HepG2 (cell line): Measurements from ENCODE around the gene MCRIP2. TPM values are rescaled to one million over a fixed set of nuclear protein-coding genes. Genes with fewer than 3 reads are reported as not detected.

Source experiments
- AKNA ChIP-seq: sonication (generic); formaldehyde crosslinking; IDR thresholded peaks from 2 replicates; pipeline ENCODE4 v1.4.0; 2020; ENCODE audit warnings: missing genetic modification reagents, borderline replicate concordance
- KDM5A ChIP-seq: fragments of 200-600 bp; sonication (generic); IDR thresholded peaks from 2 replicates; pipeline ENCODE4 v1.7.0; 2018; ENCODE audit warnings: antibody characterized with exemption, mild to moderate bottlenecking, low read length, borderline replicate concordance
- MAF1 ChIP-seq: sonication (generic); formaldehyde crosslinking; IDR thresholded peaks from 2 replicates; pipeline ENCODE4 v1.5.0; 2020; ENCODE audit warnings: missing genetic modification reagents, borderline replicate concordance
- MEIS1 ChIP-seq: sonication (generic); formaldehyde crosslinking; IDR thresholded peaks from 2 replicates; pipeline ENCODE4 v1.9.0; 2021; ENCODE audit warnings: mild to moderate bottlenecking, missing genetic modification reagents, moderate library complexity, borderline replicate concordance
- PAX8 ChIP-seq: sonication (generic); formaldehyde crosslinking; IDR thresholded peaks from 2 replicates; pipeline ENCODE4 v1.8.0; 2022; ENCODE audit warnings: mild to moderate bottlenecking, missing genetic modification reagents, borderline replicate concordance
- SMARCC2 ChIP-seq: fragments of 450-650 bp; IDR thresholded peaks from 2 replicates; pipeline ENCODE4 v1.6.1; 2017; ENCODE audit warnings: antibody characterized with exemption, mild to moderate bottlenecking
- SPEN ChIP-seq: sonication (generic); formaldehyde crosslinking; IDR thresholded peaks from 2 replicates; pipeline ENCODE4 v1.5.1; 2020; ENCODE audit warnings: low read depth, mild to moderate bottlenecking, missing genetic modification reagents
- XRCC5 ChIP-seq: fragments of 200-400 bp; formaldehyde crosslinking; optimal IDR thresholded peaks from 2 replicates; pipeline ENCODE3; 2017; ENCODE audit warnings: mild to moderate bottlenecking, low read length
- ZBTB7A ChIP-seq: sonication (generic); formaldehyde crosslinking; IDR thresholded peaks from 2 replicates; pipeline ENCODE4 v1.8.0; 2022; ENCODE audit warnings: mild to moderate bottlenecking, missing genetic modification reagents
- ZFP36L2 ChIP-seq: sonication (generic); formaldehyde crosslinking; IDR thresholded peaks from 2 replicates; pipeline ENCODE4 v1.4.0; 2020; ENCODE audit warnings: missing genetic modification reagents
- ZKSCAN1 ChIP-seq: fragments of 150-350 bp; IDR thresholded peaks from 2 replicates; pipeline ENCODE4 v1.6.1; 2014; ENCODE audit warnings: low read length
- ZNF12 ChIP-seq: sonication (generic); formaldehyde crosslinking; IDR thresholded peaks from 2 replicates; pipeline ENCODE4 v1.5.0; 2020; ENCODE audit warnings: missing genetic modification reagents
- ZNF510 ChIP-seq: sonication (generic); formaldehyde crosslinking; IDR thresholded peaks from 2 replicates; pipeline ENCODE4 v1.4.0; 2020; ENCODE audit warnings: low read depth, mild to moderate bottlenecking, missing genetic modification reagents
- ZNF607 ChIP-seq: sonication (generic); formaldehyde crosslinking; IDR thresholded peaks from 2 replicates; pipeline ENCODE4 v1.5.1; 2020; ENCODE audit warnings: missing genetic modification reagents, mild to moderate bottlenecking, borderline replicate concordance
- ZNF644 ChIP-seq: IDR thresholded peaks from 2 replicates; pipeline ENCODE4 v1.6.1; 2016; ENCODE audit warnings: low read depth
- ZNF672 ChIP-seq: sonication (generic); formaldehyde crosslinking; IDR thresholded peaks from 2 replicates; pipeline ENCODE4 v1.8.1; 2022; ENCODE audit warnings: missing genetic modification reagents
- ZNF703 ChIP-seq: sonication (generic); formaldehyde crosslinking; IDR thresholded peaks from 2 replicates; pipeline ENCODE4 v1.5.1; 2020; ENCODE audit warnings: missing genetic modification reagents, mild to moderate bottlenecking, moderate library complexity, borderline replicate concordance
- ZNF746 ChIP-seq: sonication (generic); formaldehyde crosslinking; IDR thresholded peaks from 2 replicates; pipeline ENCODE4 v1.8.0; 2022; ENCODE audit warnings: mild to moderate bottlenecking, missing genetic modification reagents
- polyA plus RNA-seq, 8 experiments: library from polyadenylated mRNA; depleted of rRNA in 3 of 8; stranded (reverse) in 7 of 8; unstranded in 1 of 8; fragments of >200 nt; fragmentation: Illumina TruSeq in 4 of 8; extraction: Trizol in 4 of 8; gene quantifications; 2 replicates each; pipeline versions ENCODE4 v1.2.1 to v1.2.3, GENCODE V29; 2011 to 2016; ENCODE audit warnings: low read depth in 4 of 8, missing spikeins in 1 of 8, mixed read lengths in 1 of 8; ENCODE audit not compliant: insufficient read depth in 1 of 8
- total RNA-seq, 5 experiments: library from RNA; depleted of rRNA; stranded (reverse); fragments of >200 nt; fragmentation: Illumina TruSeq; extraction: Trizol; gene quantifications; 2 replicates each; pipeline ENCODE4 v1.2.3, GENCODE V29; 2016; ENCODE audit warnings: low read depth in 1 of 5
- TF ChIP-seq, protein P1 (sequence below), 2 experiments: sonication (generic) in 1 of 2; formaldehyde crosslinking in 1 of 2; IDR thresholded peaks; 2 replicates each; pipeline versions ENCODE4 v1.6.1 to v1.9.0; 2014 to 2022; ENCODE audit warnings: antibody characterized with exemption in 1 of 2, borderline replicate concordance in 1 of 2, inconsistent platforms in 1 of 2, low read depth in 1 of 2, missing genetic modification reagents in 1 of 2

MCRIP2 gene
- total and polyA plus RNA-seq, 2 of the 13 experiments (the other 11 are each of a cell fraction or from before 2014, with no cell fraction given), result 39.6 to 76.7 TPM

GRCh38 chr16:645852-646678 lies 4.4 kb downstream of the MCRIP2 start (continued):
- TF ChIP-seq ZNF672 (CRISPR knock-in tag) (no peak), MEIS1 (CRISPR knock-in tag) (peak; percentile 43; the same call in 1 of the 2 replicates), ZFP36L2 (CRISPR knock-in tag) (no peak), AKNA (CRISPR knock-in tag) (no peak), ZBTB7A (CRISPR knock-in tag) (no peak), ZNF510 (CRISPR knock-in tag) (no peak), MAF1 (no peak), ZNF644 (CRISPR knock-in tag) (no peak), ZNF12 (CRISPR knock-in tag) (no peak), SMARCC2 (no peak), KDM5A (no peak), SPEN (CRISPR knock-in tag) (peak; percentile 59; the same call in 1 of the 2 replicates), ZNF703 (CRISPR knock-in tag) (no peak), PAX8 (CRISPR knock-in tag) (no peak), XRCC5 (peak; percentile 49), ZKSCAN1 (no peak), ZNF607 (no peak), ZNF746 (no peak)
- TF ChIP-seq, protein P1, sequence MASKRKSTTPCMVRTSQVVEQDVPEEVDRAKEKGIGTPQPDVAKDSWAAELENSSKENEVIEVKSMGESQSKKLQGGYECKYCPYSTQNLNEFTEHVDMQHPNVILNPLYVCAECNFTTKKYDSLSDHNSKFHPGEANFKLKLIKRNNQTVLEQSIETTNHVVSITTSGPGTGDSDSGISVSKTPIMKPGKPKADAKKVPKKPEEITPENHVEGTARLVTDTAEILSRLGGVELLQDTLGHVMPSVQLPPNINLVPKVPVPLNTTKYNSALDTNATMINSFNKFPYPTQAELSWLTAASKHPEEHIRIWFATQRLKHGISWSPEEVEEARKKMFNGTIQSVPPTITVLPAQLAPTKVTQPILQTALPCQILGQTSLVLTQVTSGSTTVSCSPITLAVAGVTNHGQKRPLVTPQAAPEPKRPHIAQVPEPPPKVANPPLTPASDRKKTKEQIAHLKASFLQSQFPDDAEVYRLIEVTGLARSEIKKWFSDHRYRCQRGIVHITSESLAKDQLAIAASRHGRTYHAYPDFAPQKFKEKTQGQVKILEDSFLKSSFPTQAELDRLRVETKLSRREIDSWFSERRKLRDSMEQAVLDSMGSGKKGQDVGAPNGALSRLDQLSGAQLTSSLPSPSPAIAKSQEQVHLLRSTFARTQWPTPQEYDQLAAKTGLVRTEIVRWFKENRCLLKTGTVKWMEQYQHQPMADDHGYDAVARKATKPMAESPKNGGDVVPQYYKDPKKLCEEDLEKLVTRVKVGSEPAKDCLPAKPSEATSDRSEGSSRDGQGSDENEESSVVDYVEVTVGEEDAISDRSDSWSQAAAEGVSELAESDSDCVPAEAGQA (IDR thresholded peaks at IDR 0.05; ENCODE audit: low read depth), result no peak
- TF ChIP-seq, protein P1 (CRISPR knock-in tag; IDR thresholded peaks at IDR 0.05; ENCODE audit: borderline replicate concordance), result no peak
